ENCODE data around the gene SLC25A28. TPM values are rescaled to one million over a fixed set of nuclear protein-coding genes. Genes with fewer than 3 reads are reported as not detected.

Gene SLC25A28
- total RNA-seq, 1 experiment from 2014 or later, result 22.2 TPM

- WGBS (ENCODE audit: extremely low coverage, insufficient read length, low lambda C conversion rate), result no CpG with 5 or more reads among the region's 2 CpGs
- Histone ChIP-seq H3K4me1 (ENCODE audit: insufficient read depth, low read length) (peaks cover 5% of the 10 kb centered on the region; the same call in 1 of the 2 replicates), H3K4me2 (ENCODE audit: insufficient read depth, insufficient read length, low read length) (no peak overlapping the region), H2AFZ (ENCODE audit: low read length) (no peak overlapping the region), H3K4ac (ENCODE audit: low read depth, low read length) (no peak overlapping the region), H2BK5ac (ENCODE audit: insufficient read length, low read length) (no peak overlapping the region), H4K5ac (ENCODE audit: insufficient read length, low read depth, low read length) (no peak overlapping the region), H2BK120ac (ENCODE audit: low read depth, low read length, poor library complexity, severe bottlenecking) (no peak overlapping the region), H3K9me3 (ENCODE audit: control insufficient read depth, low read depth, low read length) (no peaks in the 10 kb centered on the region), H3K79me1 (ENCODE audit: insufficient read depth, low read depth, low read length, poor library complexity, severe bottlenecking) (peaks cover 4% of the 10 kb centered on the region), H4K8ac (replicated peaks; ENCODE audit: insufficient read length, low read depth, low read length) (no peak overlapping the region), H3K23me2 (ENCODE audit: insufficient read length, low read depth, low read length, poor library complexity, severe bottlenecking) (peaks cover 21% of the 10 kb centered on the region), H2AK5ac (ENCODE audit: insufficient read length, low read length) (no peak overlapping the region), H3K79me2 (ENCODE audit: insufficient read depth, low read length) (no peaks in the 10 kb centered on the region), H2BK20ac (ENCODE audit: low read depth, low read length, poor library complexity, severe bottlenecking) (no peak overlapping the region), H3K27ac (ENCODE audit: insufficient read length, low read depth, low read length) (no peak overlapping the region), H4K91ac (ENCODE audit: insufficient read length, low read depth, low read length) (no peak overlapping the region), H3K9ac (ENCODE audit: extremely low read depth, insufficient read length, low read length) (no peak overlapping the region), H3T11ph (ENCODE audit: low read length) (no peak overlapping the region), H3K23ac (ENCODE audit: insufficient read length, low read depth, low read length) (no peak overlapping the region), H4K20me1 (ENCODE audit: control insufficient read depth, insufficient read depth, insufficient read length) (no peaks in the 10 kb centered on the region), H2BK15ac (ENCODE audit: low read depth, low read length) (no peak overlapping the region), H3K56ac (ENCODE audit: insufficient read length, low read depth, low read length) (no peak overlapping the region), H3K27me3 (ENCODE audit: insufficient read depth, low read length) (no peaks in the 10 kb centered on the region), H3K14ac (ENCODE audit: insufficient read depth, low read length) (no peak overlapping the region), H2BK12ac (ENCODE audit: insufficient read length, low read depth, low read length) (no peak overlapping the region), H3K18ac (ENCODE audit: insufficient read length, low read depth, low read length) (no peak overlapping the region)
- Mint-ChIP-seq H3K9me3 (no peaks in the 10 kb centered on the region), H3K36me3 (ENCODE audit: insufficient read depth in 1 of 3, low read depth in 3 of 3) (no peaks in the 10 kb centered on the region), H3K27ac (no peak overlapping the region), H3K27me3 (ENCODE audit: low read depth) (no peaks in the 10 kb centered on the region), H3K4me1 (peaks cover 25 to 26% of the 10 kb centered on the region in 2 experiments), H3K4me3 (no peak overlapping the region)
- no peak for DNase-seq
- TF ChIP-seq CTCF (conservative IDR thresholded peaks at IDR 0.05), result no peak
Observed at GRCh38 chr10:99617696-99618095, 2.5 kb downstream of the SLC25A28 start.

Measured in H9 (cell line).